HG02884 (cell line): Measurements from ENCODE around the gene SF3A2.

ENCODE experiments used
- ATAC-seq: cut with Tn5 transposase; IDR thresholded peaks from one replicate; pipeline ENCODE4 v1.9.1; 2021; ENCODE audit warnings: mild to moderate bottlenecking, moderate library complexity; ENCODE audit not compliant: unreplicated experiment

Gene SF3A2

GRCh38 chr19:2226051-2226839, 10.4 kb upstream of the SF3A2 start:
- no peak for ATAC-seq

- ATAC-seq: no peak
Measured at GRCh38 chr19:2226840-2227360, 9.7 kb upstream of the SF3A2 start.

GRCh38 chr19:2227415-2228156, 9.0 kb upstream of the SF3A2 start:
- no peak for ATAC-seq

- no peak for ATAC-seq
Measured at GRCh38 chr19:2228157-2229030, 8.2 kb upstream of the SF3A2 start.

DNA sequence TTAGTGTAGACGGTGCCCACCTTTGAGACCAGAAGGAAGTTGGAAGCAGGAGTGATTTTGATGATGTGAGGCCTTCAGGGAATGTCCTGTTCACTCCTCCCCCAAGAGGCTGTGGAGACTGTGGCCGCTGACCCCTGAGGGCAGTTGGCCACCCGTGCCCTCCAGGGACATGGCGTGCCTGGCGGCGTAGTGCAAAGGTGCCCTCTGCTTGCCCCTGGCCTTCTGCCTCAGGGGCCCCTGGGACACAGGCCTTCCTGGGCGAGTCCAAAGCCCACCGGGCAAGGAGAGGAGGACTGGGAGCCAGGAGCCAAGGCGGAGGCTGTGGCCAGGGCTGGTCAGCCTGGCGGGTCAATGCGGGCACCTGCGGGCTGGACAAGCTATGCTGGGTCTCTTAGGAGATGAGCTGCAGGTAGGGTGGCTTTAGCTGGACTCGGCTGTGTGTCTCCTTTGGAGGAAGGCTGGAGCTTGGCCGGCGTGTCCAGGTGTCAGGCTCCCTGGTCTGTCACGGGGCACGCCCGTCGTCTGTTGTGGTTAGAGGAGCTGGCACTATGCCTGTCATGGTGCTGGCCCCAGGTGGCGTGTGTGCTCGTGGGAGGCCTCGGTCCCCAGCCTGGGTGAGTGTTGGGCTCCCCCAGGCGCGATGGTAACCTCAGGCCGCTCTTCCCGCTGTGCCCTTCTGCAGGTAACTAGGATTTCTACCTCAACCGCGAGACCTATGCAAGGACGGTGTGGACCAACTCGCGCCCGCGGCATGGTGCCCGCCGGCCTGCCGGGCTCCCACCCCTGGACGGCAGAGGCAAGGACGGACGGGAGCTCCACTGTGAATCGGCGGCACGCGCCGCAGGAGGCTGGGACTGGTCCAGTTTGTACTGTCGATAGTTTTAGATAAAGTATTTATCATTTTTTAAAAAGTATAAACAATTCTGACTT, 7.3 kb upstream of the SF3A2 start:
- no peak for ATAC-seq

- ATAC-seq: no peak
Measured at GRCh38 chr19:2230033-2230531, 6.5 kb upstream of the SF3A2 start.

DNA sequence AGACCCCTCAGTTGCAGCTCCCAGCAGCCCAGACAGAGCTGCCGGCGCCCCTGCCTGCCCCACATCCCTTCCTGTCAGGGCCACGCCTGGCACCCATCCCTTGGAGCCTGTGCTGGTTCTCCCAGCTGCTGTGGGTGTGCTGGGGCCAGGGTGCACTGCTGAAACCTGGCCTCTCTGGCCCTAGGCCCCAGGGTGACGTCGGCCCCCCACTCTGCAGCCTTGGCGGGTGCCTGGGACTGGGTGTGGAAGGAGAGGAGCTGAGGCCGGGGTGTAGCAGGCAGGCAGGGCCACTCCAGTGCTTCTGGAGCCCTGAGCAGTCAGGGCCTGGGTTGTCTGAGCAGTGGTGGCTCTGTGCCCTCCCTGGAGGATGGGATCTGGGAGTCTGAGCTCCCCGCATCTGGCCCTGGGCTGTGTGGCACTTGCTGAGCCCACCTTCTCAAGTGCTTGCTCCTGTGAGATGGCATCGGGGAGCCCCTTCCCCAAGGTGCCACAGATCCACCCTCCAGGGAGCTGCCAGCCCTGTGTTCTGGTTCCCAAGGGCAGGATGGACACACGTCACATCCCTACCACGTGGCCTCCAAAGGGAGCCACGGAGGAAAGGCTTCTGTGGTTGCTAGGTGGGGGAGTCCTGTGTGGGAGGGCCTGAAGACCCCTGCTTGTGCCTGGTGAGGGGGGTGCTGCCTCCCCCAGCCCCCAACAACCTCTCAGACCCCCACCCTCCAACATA, 5.7 kb upstream of the SF3A2 start:
- no peak for ATAC-seq

GRCh38 chr19:2231621-2232221, 4.9 kb upstream of the SF3A2 start:
- ATAC-seq: no peak

DNA sequence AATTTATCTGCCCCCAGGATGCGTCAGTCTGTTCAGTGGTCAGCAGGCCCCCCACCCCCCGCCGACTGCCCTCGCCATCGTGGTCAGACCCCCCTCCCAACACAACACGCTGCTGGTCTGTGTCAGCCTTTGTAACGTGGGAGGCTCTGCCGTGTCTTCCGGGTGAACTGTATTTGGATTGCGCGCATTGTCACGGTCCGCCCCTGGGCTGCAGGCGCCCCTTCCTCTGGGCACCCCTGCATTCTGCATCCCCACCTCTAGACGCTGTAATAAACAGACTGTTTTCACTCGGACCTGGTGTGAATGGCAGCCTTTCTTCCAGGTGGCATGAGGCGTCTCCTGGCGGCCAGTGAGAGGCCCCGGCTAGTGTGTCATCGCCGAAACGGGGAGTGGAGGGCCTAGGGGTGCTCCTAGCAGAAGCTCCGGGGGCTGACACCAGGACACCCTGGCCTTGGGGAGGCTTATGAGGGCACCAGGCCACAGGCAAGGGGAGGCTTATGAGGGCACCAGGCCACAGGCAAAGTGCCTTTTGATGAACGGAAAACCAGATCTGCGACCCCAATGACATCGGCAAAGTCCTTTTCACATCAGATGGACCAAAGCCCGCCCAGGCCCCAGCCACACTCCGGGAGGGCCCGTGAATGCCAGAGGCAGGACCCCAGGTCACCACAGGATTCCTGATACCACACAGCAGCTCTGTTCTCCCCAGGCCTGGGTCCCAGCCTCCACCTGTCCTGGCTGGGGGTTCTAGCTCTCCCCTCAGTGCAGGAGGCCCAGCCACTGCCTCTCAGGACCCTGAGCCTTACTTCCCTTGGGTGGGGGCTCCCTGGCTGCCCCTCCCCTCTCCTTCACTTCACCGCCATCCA, 4.1 kb upstream of the SF3A2 start:
- ATAC-seq: no peak

- ATAC-seq: no peak
Measured at GRCh38 chr19:2233601-2234280, 2.9 kb upstream of the SF3A2 start.

DNA sequence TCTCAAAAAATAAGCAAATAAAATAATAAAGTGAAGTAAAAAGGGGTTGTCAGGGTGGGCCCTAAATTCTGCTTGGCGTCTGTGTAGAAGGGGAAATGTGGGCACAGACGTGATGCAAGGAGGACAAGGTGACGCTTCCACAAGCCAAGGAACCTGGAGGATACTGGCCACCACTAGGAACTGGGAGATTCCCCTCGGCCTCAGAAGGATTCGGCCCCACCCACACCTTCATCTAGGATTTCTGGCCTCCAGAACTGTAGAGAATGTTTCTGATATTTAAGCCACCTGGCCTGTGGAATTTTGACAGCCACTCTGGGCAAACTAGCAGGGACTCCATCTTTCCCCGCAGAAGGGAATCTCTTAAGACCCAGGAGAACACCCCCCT, 1.6 kb upstream of the SF3A2 start:
- ATAC-seq: no peak

- ATAC-seq: no peak
Measured at GRCh38 chr19:2235381-2236063, 1.1 kb upstream of the SF3A2 start.

GRCh38 chr19:2236064-2236313, 635 bp upstream of the SF3A2 start:
- peak; percentile 15 for ATAC-seq

DNA sequence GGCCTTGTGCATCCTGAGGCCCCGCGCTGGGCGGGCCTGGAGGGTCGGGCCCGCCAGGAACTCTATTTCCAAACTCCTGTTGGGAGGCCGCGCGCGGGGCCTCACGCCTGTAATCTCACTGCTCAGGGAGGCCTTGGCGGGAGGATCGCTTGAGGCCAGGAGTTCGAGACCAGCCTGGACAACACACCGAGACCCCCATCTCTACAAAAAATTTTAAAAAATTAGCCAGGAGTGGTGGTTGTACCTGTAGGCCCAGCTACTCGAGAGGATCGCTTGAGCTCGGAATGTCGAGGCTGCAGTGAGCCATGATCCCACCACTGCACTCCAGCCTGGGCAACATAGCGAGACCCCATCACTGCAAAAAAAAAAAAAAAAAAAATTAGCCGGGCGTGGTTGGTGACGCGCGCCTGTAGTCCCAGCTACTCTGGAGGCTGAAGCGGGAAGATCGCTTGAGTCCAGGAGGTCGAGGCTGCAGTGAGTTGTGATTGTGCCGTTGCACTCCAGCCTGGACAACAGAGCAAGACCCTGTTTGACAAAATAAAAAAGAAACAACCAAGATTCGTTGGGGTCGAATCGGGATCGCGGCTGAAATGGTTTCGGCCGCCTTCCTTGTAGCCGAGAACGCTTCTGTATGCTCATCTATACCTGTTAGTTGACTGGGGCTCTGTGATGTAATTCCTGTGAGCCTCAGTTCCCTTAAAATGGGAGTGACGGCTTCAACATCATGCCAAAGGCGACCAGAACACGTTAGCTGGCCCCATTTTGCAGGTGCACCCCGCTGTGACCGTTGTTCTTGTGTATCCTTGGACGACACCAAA, 636 bp downstream of the SF3A2 start:
- ATAC-seq: no peak

- ATAC-seq: no peak
Measured at GRCh38 chr19:2237869-2238153, 1.2 kb downstream of the SF3A2 start.

GRCh38 chr19:2239173-2239572, 2.5 kb downstream of the SF3A2 start:
- no peak for ATAC-seq
